Femur (tissue), 1 donor: ENCODE measurements around the gene LACC1.

Experiments
- DNase-seq: peaks from one replicate; pipeline ENCODE4 v3.0.0-alpha.2; 2017

Gene LACC1

DNA sequence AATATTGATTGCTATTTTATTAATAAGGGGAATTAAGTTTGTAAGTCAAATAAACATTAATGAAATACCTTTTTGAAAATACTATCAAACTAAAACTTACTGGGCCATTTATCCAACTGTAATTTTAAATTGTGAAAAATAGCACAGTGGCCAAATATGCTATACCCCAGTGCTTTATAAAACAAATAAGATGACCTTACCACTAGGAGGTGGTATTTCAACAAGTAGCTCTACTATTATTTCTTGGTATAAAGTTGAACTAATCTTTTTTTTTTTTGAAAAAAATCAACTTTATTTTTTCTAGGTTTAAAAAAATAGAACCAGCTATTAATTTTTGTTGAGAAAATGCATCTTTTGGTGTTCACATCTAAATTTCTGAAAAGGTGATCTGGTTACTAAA lies 14.7 kb downstream of the LACC1 start:
- no peak for DNase-seq

DNA sequence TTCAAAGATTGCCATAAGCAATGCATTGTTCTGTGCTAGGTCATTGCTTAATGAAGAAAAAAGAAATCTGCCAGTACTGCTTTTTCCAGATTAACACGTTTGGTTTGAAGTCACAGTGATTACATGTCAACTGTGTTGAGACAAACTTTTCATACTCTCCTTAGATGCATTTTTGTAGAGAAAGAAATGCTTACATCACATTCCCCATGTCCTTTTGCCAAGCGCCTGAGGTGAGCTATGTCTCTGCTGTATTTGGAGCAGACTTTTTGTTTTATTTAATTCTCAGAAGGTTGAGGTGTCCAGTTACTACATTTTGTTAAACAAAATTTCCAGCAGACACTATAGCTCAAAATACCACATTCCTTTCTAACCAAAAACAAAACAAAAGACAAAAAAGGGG lies 16.2 kb downstream of the LACC1 start:
- DNase-seq: no peak

- peak; percentile 43 for DNase-seq
Observed at GRCh38 chr13:43905435-43906031, 25.8 kb downstream of the LACC1 start.

GRCh38 chr13:43908156-43909126 lies 28.7 kb downstream of the LACC1 start:
- no peak for DNase-seq

- DNase-seq: no peak
Observed at GRCh38 chr13:43910856-43911255, 31.2 kb downstream of the LACC1 start.

DNA sequence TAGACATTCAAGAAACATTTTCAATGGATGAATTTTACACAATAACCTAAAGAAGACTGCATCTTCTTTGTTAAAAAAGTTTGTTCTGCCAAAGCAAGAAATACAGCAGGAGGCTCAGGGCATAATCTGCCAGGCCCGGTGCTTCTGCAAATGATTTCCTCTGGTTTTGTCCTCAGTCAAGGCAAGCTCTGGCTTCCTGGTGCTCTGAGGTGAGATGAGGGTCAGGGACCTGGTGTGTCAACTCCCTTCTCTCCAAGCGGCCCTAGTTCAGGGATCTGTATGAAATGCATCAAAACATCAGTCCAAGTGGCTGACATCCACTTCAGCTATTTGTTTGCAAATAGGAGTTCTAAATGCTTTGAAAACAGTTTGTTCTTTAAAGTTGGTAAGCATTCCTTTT lies 31.6 kb downstream of the LACC1 start:
- no peak for DNase-seq

- DNase-seq: no peak
Observed at GRCh38 chr13:43911871-43912270, 32.2 kb downstream of the LACC1 start.

GRCh38 chr13:43915451-43915850 lies 35.7 kb downstream of the LACC1 start:
- no peak for DNase-seq

DNA sequence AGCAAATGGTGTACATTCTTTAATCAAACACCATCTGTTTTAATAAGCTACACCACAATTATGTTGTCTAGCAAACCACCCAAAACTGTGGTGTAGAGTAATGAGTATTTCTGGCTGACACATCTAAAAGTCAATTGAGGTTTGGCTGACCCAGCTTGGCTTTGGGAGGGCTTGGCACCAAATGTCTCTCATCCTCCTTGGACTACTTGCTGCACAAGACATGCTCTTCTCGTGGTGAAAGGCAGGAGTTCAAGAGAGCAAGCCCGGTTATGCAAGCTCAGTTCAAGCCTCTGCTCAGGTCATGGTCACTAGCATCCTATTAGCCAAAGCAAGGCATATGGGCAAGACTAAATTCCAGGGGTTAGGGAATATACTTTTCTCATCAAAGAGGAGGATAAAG lies 37.1 kb downstream of the LACC1 start:
- DNase-seq: no peak

- no peak for DNase-seq
Observed at GRCh38 chr13:43918636-43919035, 38.9 kb downstream of the LACC1 start.

GRCh38 chr13:43920965-43921674 lies 41.4 kb downstream of the LACC1 start:
- DNase-seq: no peak

- DNase-seq: no peak
Observed at GRCh38 chr13:43924549-43925245, 45.0 kb downstream of the LACC1 start.

DNA sequence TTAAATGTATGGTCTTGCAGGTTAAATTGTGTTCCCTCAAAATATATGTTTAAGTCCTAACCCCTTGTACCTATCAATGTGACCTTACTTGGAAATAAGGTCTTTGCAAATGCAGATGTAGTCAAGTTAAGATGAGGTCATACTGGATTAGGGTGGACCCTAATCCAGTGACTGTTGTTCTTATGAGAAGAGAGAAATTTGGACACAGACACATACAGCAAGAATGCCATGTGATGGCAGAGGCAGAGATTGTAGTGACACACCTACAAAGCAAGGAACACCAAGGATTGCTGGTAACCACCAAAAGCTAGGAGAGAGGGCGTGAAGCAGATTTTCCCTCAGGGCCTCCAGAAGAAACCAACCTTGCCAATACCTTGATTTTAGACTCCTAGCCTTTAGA lies 50.2 kb downstream of the LACC1 start:
- DNase-seq: no peak

DNA sequence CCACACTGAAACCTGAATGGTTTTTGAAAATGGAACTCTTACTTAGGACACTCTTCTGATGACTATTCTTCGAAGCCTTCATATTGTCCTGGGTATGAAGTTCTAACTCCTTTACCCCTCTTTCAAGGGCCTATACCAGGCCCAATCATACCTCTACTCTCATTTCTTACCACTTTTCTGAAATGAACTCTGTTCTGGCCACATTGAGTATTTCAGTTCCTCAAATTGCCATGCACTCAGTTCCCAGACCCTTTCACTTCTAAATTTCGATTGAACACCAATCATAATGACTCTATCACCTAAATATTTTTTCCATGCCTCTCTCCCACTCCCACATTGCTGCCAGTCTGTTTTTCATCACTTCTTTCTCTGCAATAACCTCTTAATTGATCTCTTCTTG lies 53.7 kb downstream of the LACC1 start:
- no peak for DNase-seq

GRCh38 chr13:43934273-43934672 lies 54.6 kb downstream of the LACC1 start:
- DNase-seq: no peak

DNA sequence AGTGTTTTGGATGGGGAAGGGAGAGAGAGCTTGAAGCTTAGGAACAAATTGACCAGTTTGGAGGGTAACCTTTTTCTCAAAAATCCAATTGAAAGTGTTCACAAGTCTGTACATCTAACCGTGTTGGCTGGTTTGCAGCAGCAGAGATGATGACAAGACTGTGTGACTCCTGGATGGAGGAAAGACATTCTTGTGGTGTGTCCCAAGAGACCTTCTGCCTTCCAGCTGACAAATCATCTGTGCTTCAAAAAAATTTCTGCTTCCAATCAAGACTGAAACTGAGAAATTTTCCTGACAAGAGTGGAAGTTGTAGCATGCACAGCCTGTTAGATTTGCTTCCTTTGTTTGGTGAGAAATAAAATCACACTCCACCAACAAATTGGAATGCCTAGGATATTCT lies 56.2 kb downstream of the LACC1 start:
- DNase-seq: no peak

GRCh38 chr13:43936647-43937046 lies 56.9 kb downstream of the LACC1 start:
- DNase-seq: no peak

DNA sequence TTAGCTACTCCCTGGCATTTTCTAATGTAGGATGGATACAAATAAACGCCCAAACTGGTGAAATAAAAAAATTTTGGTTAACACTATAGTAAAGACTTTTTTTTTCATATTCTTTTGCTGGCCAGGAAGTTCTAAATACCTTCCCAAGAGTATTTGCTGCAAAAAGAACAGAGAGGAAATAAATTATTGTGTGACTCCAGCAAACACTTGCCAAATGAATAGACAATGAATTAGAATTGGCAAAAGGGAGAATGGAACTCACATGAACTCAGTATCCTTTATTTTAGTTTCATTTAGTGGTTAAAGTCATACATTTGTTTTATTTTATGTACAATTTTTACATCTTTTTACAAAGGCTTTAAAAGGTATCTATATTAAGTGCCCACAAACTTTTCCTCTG lies 58.1 kb downstream of the LACC1 start:
- DNase-seq: no peak

GRCh38 chr13:43938449-43938848 lies 58.7 kb downstream of the LACC1 start:
- DNase-seq: no peak

DNA sequence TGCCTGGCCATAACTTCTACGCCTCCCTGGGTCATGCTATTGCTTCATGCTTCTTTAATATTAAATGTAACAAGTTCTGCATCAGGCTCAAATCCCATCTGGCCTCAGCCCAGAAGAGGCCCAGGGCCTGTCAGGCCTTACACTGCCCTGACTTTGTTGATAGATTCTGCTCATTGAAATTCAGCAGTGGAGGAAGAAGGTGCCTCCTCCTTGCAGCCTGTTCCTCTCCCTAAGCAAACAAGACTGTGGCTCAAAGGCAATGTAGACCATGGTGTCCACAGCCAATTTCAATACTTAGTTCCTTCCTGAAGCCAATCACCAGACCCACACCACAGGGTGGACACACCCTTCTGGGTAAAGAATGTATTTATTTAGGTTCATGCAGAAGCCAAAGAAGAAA lies 59.4 kb downstream of the LACC1 start:
- peak; percentile 60 for DNase-seq

DNA sequence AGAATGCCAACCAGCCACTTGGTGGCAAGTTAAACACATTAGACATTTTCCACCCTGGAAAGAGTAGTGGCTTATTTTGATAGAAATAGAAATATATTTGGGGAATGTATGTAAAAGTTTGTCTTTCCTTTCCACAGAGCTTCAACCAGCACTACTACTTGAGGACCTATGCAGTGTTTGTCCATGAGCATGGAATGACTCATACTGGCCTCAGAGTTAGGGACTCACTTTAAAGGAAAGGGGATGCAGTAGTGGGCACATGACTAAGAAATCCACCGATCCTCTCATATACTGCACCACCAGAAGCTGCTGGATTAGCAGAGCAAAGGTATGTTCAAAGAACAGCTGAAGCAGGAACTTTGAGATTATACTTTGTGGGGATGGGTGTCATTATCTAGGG lies 62.6 kb downstream of the LACC1 start:
- no peak for DNase-seq
